ENCODE data around the gene SF3B1. TPM values are rescaled to one million over a fixed set of nuclear protein-coding genes. Genes with fewer than 3 reads are reported as not detected.
A peak's percentile ranks its signal among the peaks of the same experiment; 100 is the strongest.

Gene SF3B1
- total RNA-seq, 1 donor from 2014 or later = 253 TPM

DNA sequence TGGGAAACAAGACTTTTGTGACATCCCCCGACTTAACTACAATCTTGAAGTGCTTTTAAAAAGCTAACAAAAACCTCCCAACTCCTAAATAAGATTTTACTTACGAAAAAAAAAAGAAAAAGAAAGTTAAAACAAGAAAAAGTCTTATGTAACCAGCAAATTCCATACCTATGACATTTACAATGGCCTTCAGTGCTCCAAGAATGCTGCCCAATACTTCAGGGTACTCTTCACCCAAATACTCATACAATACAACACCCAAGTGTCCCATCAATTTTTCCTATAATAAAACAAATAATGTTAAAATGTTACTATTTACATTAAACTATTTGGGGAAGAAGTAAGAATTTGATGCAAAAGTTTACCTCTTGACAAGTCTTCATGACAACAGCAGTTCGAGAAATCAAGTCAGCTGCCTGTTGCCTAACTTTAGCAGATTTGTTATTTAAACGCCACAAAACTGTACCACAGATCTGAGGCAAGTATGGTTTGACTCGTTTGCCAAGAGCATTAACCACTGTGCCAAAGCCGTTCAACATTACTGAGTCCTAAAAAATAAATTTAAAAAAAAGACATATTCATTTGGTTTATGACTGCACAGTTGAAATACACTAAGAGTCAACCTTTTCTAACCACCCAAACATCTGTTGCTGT lies 34.8 kb downstream of the SF3B1 start:
- H4K20me1 ChIP-seq (ENCODE audit: insufficient read depth, low read length) = peaks cover 14% of the 10 kb centered on the region
- Mint-ChIP-seq H3K27me3 (ENCODE audit: low read depth, unreplicated experiment) (no peaks in the 10 kb centered on the region), H3K9me3 (ENCODE audit: unreplicated experiment) (no peaks in the 10 kb centered on the region), H3K4me1 (ENCODE audit: low read depth, unreplicated experiment) (peaks cover 25% of the 10 kb centered on the region), H3K36me3 (ENCODE audit: low read depth, unreplicated experiment) (peaks cover 14% of the 10 kb centered on the region), H3K27ac (ENCODE audit: unreplicated experiment) (peak overlapping the region; percentile 79), H3K4me3 (ENCODE audit: unreplicated experiment) (no peak overlapping the region)
- H3K9ac ChIP-seq (ENCODE audit: low read length) = no peak overlapping the region
- FAIRE-seq = peak; percentile 26
- DNase-seq (ENCODE audit: low read depth) = peak; percentile 24
- peaks cover 6% of the 10 kb centered on the region for H3K4me1 ChIP-seq (ENCODE audit: insufficient read depth, low read length)
- H3K27me3 ChIP-seq (ENCODE audit: insufficient read depth, low read length) = no peaks in the 10 kb centered on the region
- H3K36me3 ChIP-seq (ENCODE audit: insufficient read depth, low read length) = peaks cover 91% of the 10 kb centered on the region
- no peak overlapping the region for H3K27ac ChIP-seq (ENCODE audit: low read depth, low read length)
- no peaks in the 10 kb centered on the region for H3K79me2 ChIP-seq (ENCODE audit: insufficient read depth, low read length)
- no peak overlapping the region for H3K4me3 ChIP-seq (ENCODE audit: insufficient read depth, low read depth, low read length)
- TF ChIP-seq EZH2 (IDR thresholded peaks at IDR 0.05; ENCODE audit: insufficient read depth, low read length) = no peak
- TF ChIP-seq, protein P1, sequence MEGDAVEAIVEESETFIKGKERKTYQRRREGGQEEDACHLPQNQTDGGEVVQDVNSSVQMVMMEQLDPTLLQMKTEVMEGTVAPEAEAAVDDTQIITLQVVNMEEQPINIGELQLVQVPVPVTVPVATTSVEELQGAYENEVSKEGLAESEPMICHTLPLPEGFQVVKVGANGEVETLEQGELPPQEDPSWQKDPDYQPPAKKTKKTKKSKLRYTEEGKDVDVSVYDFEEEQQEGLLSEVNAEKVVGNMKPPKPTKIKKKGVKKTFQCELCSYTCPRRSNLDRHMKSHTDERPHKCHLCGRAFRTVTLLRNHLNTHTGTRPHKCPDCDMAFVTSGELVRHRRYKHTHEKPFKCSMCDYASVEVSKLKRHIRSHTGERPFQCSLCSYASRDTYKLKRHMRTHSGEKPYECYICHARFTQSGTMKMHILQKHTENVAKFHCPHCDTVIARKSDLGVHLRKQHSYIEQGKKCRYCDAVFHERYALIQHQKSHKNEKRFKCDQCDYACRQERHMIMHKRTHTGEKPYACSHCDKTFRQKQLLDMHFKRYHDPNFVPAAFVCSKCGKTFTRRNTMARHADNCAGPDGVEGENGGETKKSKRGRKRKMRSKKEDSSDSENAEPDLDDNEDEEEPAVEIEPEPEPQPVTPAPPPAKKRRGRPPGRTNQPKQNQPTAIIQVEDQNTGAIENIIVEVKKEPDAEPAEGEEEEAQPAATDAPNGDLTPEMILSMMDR (IDR thresholded peaks at IDR 0.05; ENCODE audit: insufficient read depth, low read depth, low read length) = no peak
- H2AFZ ChIP-seq (ENCODE audit: low read depth, low read length) = no peak overlapping the region
- no peaks in the 10 kb centered on the region for H3K9me3 ChIP-seq (ENCODE audit: insufficient read depth, low read depth, low read length)
- no peak overlapping the region for H3K4me2 ChIP-seq (ENCODE audit: low read length)

DNA sequence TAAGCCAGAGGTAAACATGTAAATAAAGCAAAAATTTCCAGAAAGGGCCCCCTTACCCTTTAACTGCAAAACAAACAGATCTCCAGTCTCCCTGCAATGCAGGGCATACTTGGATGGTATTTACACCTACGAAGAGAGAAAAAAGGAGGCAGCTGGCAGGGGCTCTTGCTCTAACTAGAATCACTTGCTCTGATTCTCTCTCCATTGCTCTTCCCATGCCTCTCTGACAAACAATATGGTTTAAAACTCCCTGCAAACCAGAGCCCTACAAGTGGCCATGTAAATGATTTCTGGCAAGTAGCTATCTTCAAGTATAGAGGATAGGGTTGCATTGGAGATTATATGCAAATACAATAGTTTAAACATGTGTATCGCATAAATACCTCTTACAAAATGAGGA lies 35.9 kb downstream of the SF3B1 start:
- no peaks in the 10 kb centered on the region for H3K27me3 ChIP-seq (ENCODE audit: insufficient read depth, low read length)
- H3K9me3 ChIP-seq (ENCODE audit: insufficient read depth, low read depth, low read length) = no peaks in the 10 kb centered on the region
- no peak overlapping the region for H3K4me3 ChIP-seq (ENCODE audit: insufficient read depth, low read depth, low read length)
- Mint-ChIP-seq H3K9me3 (ENCODE audit: unreplicated experiment) (no peaks in the 10 kb centered on the region), H3K4me1 (ENCODE audit: low read depth, unreplicated experiment) (peaks cover 25% of the 10 kb centered on the region), H3K27me3 (ENCODE audit: low read depth, unreplicated experiment) (no peaks in the 10 kb centered on the region), H3K4me3 (ENCODE audit: unreplicated experiment) (no peak overlapping the region), H3K36me3 (ENCODE audit: low read depth, unreplicated experiment) (peaks cover 17% of the 10 kb centered on the region), H3K27ac (ENCODE audit: unreplicated experiment) (no peak overlapping the region)
- TF ChIP-seq EZH2 (IDR thresholded peaks at IDR 0.05; ENCODE audit: insufficient read depth, low read length) = no peak
- TF ChIP-seq, protein P1 (IDR thresholded peaks at IDR 0.05; ENCODE audit: insufficient read depth, low read depth, low read length) = no peak
- no peak overlapping the region for H3K27ac ChIP-seq (ENCODE audit: low read depth, low read length)
- no peak overlapping the region for H3K9ac ChIP-seq (ENCODE audit: low read length)
- peaks cover 87% of the 10 kb centered on the region for H3K36me3 ChIP-seq (ENCODE audit: insufficient read depth, low read length)
- no peaks in the 10 kb centered on the region for H3K79me2 ChIP-seq (ENCODE audit: insufficient read depth, low read length)
- H4K20me1 ChIP-seq (ENCODE audit: insufficient read depth, low read length) = peaks cover 14% of the 10 kb centered on the region
- no peak for FAIRE-seq
- H3K4me1 ChIP-seq (ENCODE audit: insufficient read depth, low read length) = peaks cover 6% of the 10 kb centered on the region
- no peak overlapping the region for H2AFZ ChIP-seq (ENCODE audit: low read depth, low read length)
- no peak overlapping the region for H3K4me2 ChIP-seq (ENCODE audit: low read length)
- no peak for DNase-seq (ENCODE audit: low read depth)

DNA sequence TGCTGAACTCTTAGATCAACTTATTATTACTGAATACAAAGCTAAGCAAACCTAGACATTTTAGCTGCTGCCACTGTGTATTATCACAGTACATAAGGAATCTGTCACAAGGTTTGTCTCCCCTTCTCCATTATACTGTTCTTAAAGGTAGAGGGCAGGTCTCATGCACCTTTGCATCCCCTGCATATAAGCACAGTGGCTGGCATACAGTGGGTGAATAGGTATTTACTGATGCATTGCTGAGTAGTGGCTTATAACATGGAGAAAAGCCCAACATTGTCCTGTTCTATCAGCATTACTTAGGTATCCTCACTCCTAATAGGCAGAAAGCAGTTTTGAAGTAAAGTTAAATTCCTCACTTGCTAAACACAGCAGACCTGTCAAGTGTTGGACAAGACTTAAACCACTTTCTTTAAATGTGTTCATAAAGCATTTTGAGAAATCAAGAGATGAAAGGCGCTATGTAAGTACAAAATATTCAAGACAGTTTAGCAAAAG lies 43.6 kb downstream of the SF3B1 start:
- H3K27ac Mint-ChIP-seq (ENCODE audit: unreplicated experiment) = no peak overlapping the region
- H3K9me3 ChIP-seq (ENCODE audit: insufficient read depth, low read depth, low read length) = no peaks in the 10 kb centered on the region
- no peaks in the 10 kb centered on the region for H3K9me3 Mint-ChIP-seq (ENCODE audit: unreplicated experiment)
- no peak for FAIRE-seq
- H3K27me3 Mint-ChIP-seq (ENCODE audit: low read depth, unreplicated experiment) = no peaks in the 10 kb centered on the region
- peaks cover 37% of the 10 kb centered on the region for H3K36me3 ChIP-seq (ENCODE audit: insufficient read depth, low read length)
- TF ChIP-seq EZH2 (IDR thresholded peaks at IDR 0.05; ENCODE audit: insufficient read depth, low read length) = no peak
- TF ChIP-seq, protein P1 (IDR thresholded peaks at IDR 0.05; ENCODE audit: insufficient read depth, low read depth, low read length) = no peak
- no peaks in the 10 kb centered on the region for H3K4me1 Mint-ChIP-seq (ENCODE audit: low read depth, unreplicated experiment)
- H3K27ac ChIP-seq (ENCODE audit: low read depth, low read length) = no peak overlapping the region
- peaks cover 14% of the 10 kb centered on the region for H4K20me1 ChIP-seq (ENCODE audit: insufficient read depth, low read length)
- H3K9ac ChIP-seq (ENCODE audit: low read length) = no peak overlapping the region
- no peak for DNase-seq (ENCODE audit: low read depth)
- no peaks in the 10 kb centered on the region for H3K79me2 ChIP-seq (ENCODE audit: insufficient read depth, low read length)
- no peak overlapping the region for H3K4me3 Mint-ChIP-seq (ENCODE audit: unreplicated experiment)
- no peaks in the 10 kb centered on the region for H3K4me1 ChIP-seq (ENCODE audit: insufficient read depth, low read length)
- no peak overlapping the region for H2AFZ ChIP-seq (ENCODE audit: low read depth, low read length)
- peaks cover 10% of the 10 kb centered on the region for H3K36me3 Mint-ChIP-seq (ENCODE audit: low read depth, unreplicated experiment)
- H3K4me2 ChIP-seq (ENCODE audit: low read length) = no peak overlapping the region
- H3K27me3 ChIP-seq (ENCODE audit: insufficient read depth, low read length) = no peaks in the 10 kb centered on the region
- no peak overlapping the region for H3K4me3 ChIP-seq (ENCODE audit: insufficient read depth, low read depth, low read length)

Measured in astrocyte (in vitro differentiated cells and primary cell).